PFSK-1 (cell line): ENCODE measurements around the gene KRTDAP.

Source experiments
- POLR2AphosphoS5 ChIP-seq: IDR thresholded peaks from 2 replicates; pipeline ENCODE4 v1.6.1; 2012; ENCODE audit warnings: low read depth, mild to moderate bottlenecking, control low read depth, low read length, moderate library complexity
- TF ChIP-seq, protein P1 (sequence below), 2 experiments: IDR thresholded peaks; 2 replicates each; pipeline versions ENCODE4 v1.6.1 to v1.8.0; 2011 to 2012; ENCODE audit warnings: low read depth in 2 of 2, low read length in 2 of 2, control low read depth in 1 of 2, inconsistent platforms in 1 of 2, mild to moderate bottlenecking in 1 of 2, moderate library complexity in 1 of 2; ENCODE audit not compliant: insufficient read depth in 1 of 2

DNA sequence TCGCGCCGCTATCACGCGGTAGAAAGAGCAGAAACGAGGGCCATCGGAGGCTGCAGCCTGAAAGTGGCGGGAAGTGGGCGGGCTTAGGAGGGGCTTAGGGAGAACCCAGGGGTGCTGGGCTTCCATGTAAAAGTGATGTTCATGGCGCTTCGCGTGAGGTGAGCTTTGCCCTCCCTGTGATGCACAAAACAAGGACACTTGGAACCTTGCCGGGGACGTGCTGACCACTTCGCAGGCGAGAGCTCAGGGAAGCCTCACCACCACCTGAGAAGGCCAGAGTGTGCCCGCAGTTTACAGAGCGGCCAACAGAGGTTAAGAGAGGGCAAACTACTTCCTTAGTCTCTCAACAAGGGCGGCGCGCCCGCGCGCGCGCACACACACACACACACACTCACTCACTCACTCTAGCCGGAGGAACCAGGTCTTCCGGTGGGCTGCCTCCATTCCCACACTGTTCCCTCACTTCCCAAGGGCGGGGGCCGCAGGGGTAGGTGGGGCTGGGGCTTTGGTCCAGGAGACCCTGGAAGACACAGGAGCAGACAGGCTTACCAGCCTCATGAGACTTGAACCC is 43.6 kb upstream of the KRTDAP start:
- TF ChIP-seq, protein P1, sequence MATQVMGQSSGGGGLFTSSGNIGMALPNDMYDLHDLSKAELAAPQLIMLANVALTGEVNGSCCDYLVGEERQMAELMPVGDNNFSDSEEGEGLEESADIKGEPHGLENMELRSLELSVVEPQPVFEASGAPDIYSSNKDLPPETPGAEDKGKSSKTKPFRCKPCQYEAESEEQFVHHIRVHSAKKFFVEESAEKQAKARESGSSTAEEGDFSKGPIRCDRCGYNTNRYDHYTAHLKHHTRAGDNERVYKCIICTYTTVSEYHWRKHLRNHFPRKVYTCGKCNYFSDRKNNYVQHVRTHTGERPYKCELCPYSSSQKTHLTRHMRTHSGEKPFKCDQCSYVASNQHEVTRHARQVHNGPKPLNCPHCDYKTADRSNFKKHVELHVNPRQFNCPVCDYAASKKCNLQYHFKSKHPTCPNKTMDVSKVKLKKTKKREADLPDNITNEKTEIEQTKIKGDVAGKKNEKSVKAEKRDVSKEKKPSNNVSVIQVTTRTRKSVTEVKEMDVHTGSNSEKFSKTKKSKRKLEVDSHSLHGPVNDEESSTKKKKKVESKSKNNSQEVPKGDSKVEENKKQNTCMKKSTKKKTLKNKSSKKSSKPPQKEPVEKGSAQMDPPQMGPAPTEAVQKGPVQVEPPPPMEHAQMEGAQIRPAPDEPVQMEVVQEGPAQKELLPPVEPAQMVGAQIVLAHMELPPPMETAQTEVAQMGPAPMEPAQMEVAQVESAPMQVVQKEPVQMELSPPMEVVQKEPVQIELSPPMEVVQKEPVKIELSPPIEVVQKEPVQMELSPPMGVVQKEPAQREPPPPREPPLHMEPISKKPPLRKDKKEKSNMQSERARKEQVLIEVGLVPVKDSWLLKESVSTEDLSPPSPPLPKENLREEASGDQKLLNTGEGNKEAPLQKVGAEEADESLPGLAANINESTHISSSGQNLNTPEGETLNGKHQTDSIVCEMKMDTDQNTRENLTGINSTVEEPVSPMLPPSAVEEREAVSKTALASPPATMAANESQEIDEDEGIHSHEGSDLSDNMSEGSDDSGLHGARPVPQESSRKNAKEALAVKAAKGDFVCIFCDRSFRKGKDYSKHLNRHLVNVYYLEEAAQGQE (IDR thresholded peaks at IDR 0.05; ENCODE audit: insufficient read depth in 1 of 2, low read depth in 2 of 2, low read length in 2 of 2) = no peak
- no peak for TF ChIP-seq POLR2AphosphoS5
